GM23338 (cell line): Measurements from ENCODE around the gene HEBP1. TPM values are rescaled to one million over a fixed set of nuclear protein-coding genes. Genes with fewer than 3 reads are reported as not detected.

Experiments used
- ATAC-seq: fragments of 200-7000 bp; cut with Tn5 transposase; 3 replicates; pipeline ENCODE4 v1.9.1; 2020
- DNase-seq: peaks from one replicate; pipeline ENCODE4 v3.0.0-alpha.2; 2015; ENCODE audit warnings: low spot score
- H2AFZ ChIP-seq: fragments of 200-600 bp; sonication (generic); 2 replicates; pipeline ENCODE4 v1.8.0; 2016; ENCODE audit warnings: antibody characterized with exemption, mild to moderate bottlenecking, moderate library complexity
- H3F3A ChIP-seq: fragments of 200-600 bp; sonication (generic); replicated peaks from 2 replicates; pipeline ENCODE4 v1.8.0; 2017; ENCODE audit warnings: antibody characterized with exemption, mixed run types, low read depth
- H3K27ac ChIP-seq: fragments of 200-600 bp; sonication (generic); 2 replicates; pipeline ENCODE4 v1.6.1; 2016; ENCODE audit warnings: low read depth
- H3K27me3 ChIP-seq: fragments of 200-600 bp; sonication (generic); 2 replicates; pipeline ENCODE4 v1.8.0; 2016; ENCODE audit warnings: mild to moderate bottlenecking, mixed run types, moderate library complexity; ENCODE audit not compliant: insufficient read depth
- H3K36me3 ChIP-seq: fragments of 200-600 bp; sonication (generic); 2 replicates; pipeline ENCODE4 v1.8.0; 2016; ENCODE audit warnings: mild to moderate bottlenecking; ENCODE audit not compliant: insufficient read depth
- H3K4me1 ChIP-seq: fragments of 200-600 bp; sonication (generic); 2 replicates; pipeline ENCODE4 v1.8.0; 2016; ENCODE audit warnings: mild to moderate bottlenecking, moderate library complexity; ENCODE audit not compliant: insufficient read depth
- H3K4me2 ChIP-seq: fragments of 200-600 bp; sonication (generic); 2 replicates; pipeline ENCODE4 v1.7.1; 2017; ENCODE audit warnings: mixed run types
- H3K4me3 ChIP-seq: fragments of 200-600 bp; sonication (generic); 2 replicates; pipeline ENCODE4 v1.6.1; 2016; ENCODE audit warnings: mixed run types
- H3K79me2 ChIP-seq: fragments of 200-600 bp; sonication (generic); replicated peaks from 2 replicates; pipeline ENCODE4 v1.8.0; 2017; ENCODE audit warnings: mild to moderate bottlenecking; ENCODE audit not compliant: insufficient read depth
- H3K9me2 ChIP-seq: fragments of 200-600 bp; sonication (generic); 2 replicates; pipeline ENCODE4 v1.8.0; 2017; ENCODE audit not compliant: insufficient read depth
- H4K20me1 ChIP-seq: fragments of 200-600 bp; sonication (generic); replicated peaks from 2 replicates; pipeline ENCODE4 v1.8.0; 2017; ENCODE audit warnings: mild to moderate bottlenecking; ENCODE audit not compliant: insufficient read depth
- H3K27ac Mint-ChIP-seq: 2 replicates; pipeline ENCODE4 v1.8.0; 2020; ENCODE audit warnings: inconsistent platforms, mild to moderate bottlenecking, moderate library complexity, mixed read lengths
- H3K27me3 Mint-ChIP-seq: 3 replicates; pipeline ENCODE4 v1.8.0; 2022; ENCODE audit warnings: low read depth, mild to moderate bottlenecking, moderate library complexity, mixed read lengths, inconsistent platforms; ENCODE audit not compliant: insufficient read depth, poor library complexity
- H3K36me3 Mint-ChIP-seq: 3 replicates; pipeline ENCODE4 v1.8.0; 2021; ENCODE audit warnings: low read depth, mild to moderate bottlenecking, inconsistent platforms, moderate library complexity, mixed read lengths
- H3K4me1 Mint-ChIP-seq: 3 replicates; pipeline ENCODE4 v1.8.0; 2020; ENCODE audit warnings: mild to moderate bottlenecking, inconsistent platforms, mixed read lengths
- H3K4me3 Mint-ChIP-seq: 3 replicates; pipeline ENCODE4 v1.8.0; 2021; ENCODE audit warnings: moderate library complexity, mild to moderate bottlenecking, inconsistent platforms, mixed read lengths
- H3K9me3 Mint-ChIP-seq: 3 replicates; pipeline ENCODE4 v1.8.0; 2020; ENCODE audit warnings: moderate library complexity, mild to moderate bottlenecking, inconsistent platforms, mixed read lengths
- CREB1 ChIP-seq: fragments of 250-450 bp; sonication (Bioruptor Pico); IDR thresholded peaks from 2 replicates; pipeline ENCODE4 v1.5.0; 2020; ENCODE audit warnings: low read depth, mild to moderate bottlenecking, moderate library complexity
- EZH2 ChIP-seq: fragments of 200-600 bp; sonication (generic); IDR thresholded peaks from one replicate; pipeline ENCODE4 v1.8.0; 2017; ENCODE audit warnings: antibody characterized with exemption, mild to moderate bottlenecking, low read depth; ENCODE audit not compliant: unreplicated experiment
- EZH2phosphoT487 ChIP-seq: fragments of 200-600 bp; sonication (generic); IDR thresholded peaks from one replicate; pipeline ENCODE4 v1.8.1; 2018; ENCODE audit warnings: antibody characterized with exemption; ENCODE audit not compliant: unreplicated experiment
- JUNB ChIP-seq: IDR thresholded peaks from one replicate; pipeline ENCODE4 v1.6.1; 2016; ENCODE audit warnings: antibody characterized with exemption; ENCODE audit not compliant: unreplicated experiment
- NANOG ChIP-seq: IDR thresholded peaks from 2 replicates; pipeline ENCODE4 v1.6.1; 2016; ENCODE audit warnings: antibody characterized with exemption, borderline replicate concordance
- POLR2AphosphoS5 ChIP-seq: IDR thresholded peaks from 2 replicates; pipeline ENCODE4 v1.6.1; 2016; ENCODE audit warnings: antibody characterized with exemption, low read depth
- REST ChIP-seq: IDR thresholded peaks from one replicate; pipeline ENCODE4 v1.6.1; 2018; ENCODE audit warnings: antibody characterized with exemption; ENCODE audit not compliant: unreplicated experiment
- STAT1 ChIP-seq: IDR thresholded peaks from one replicate; pipeline ENCODE4 v1.6.1; 2016; ENCODE audit warnings: antibody characterized with exemption; ENCODE audit not compliant: unreplicated experiment
- ZNF114 ChIP-seq: fragments of 250-450 bp; sonication (Bioruptor Pico); IDR thresholded peaks from 2 replicates; pipeline ENCODE4 v1.5.0; 2020; ENCODE audit warnings: mild to moderate bottlenecking, moderate library complexity
- ZNF331 ChIP-seq: fragments of 250-450 bp; sonication (Bioruptor Pico); IDR thresholded peaks from 2 replicates; pipeline ENCODE4 v1.5.0; 2020; ENCODE audit warnings: low read depth, mild to moderate bottlenecking, moderate library complexity
- polyA plus RNA-seq: library from polyadenylated mRNA; unstranded; fragments of >200 nt; fragmentation: Nextera tagmentation; extraction: Ambion mirVana; gene quantifications from 2 replicates; pipeline ENCODE4 v1.2.1, GENCODE V29; 2016
- total RNA-seq: library from RNA; depleted of rRNA; stranded (reverse); fragments of >200 nt; shearing (Covaris generic); gene quantifications from 2 replicates; pipeline ENCODE4 v1.2.3, GENCODE V29; 2014
- TF ChIP-seq, protein P1 (sequence below), 2 experiments: fragments of 200-600 bp in 1 of 2; sonication (generic) in 1 of 2; conservative IDR thresholded peaks; 2 replicates each; pipeline versions ENCODE4 v1.5.1 to v1.6.1; 2016 to 2017; ENCODE audit warnings: antibody characterized with exemption in 2 of 2, low read depth in 2 of 2, mild to moderate bottlenecking in 2 of 2, moderate library complexity in 1 of 2
- TF ChIP-seq, protein P2 (sequence below): fragments of 250-450 bp; sonication (Bioruptor Pico); IDR thresholded peaks from 2 replicates; pipeline ENCODE4 v1.5.0; 2020; ENCODE audit warnings: mild to moderate bottlenecking, moderate library complexity
- TF ChIP-seq, protein P3 (sequence below): IDR thresholded peaks from 2 replicates; pipeline ENCODE4 v1.6.1; 2016; ENCODE audit warnings: antibody characterized with exemption

The HEBP1 gene
- total and polyA plus RNA-seq, 2 experiments from 2014 or later: 25.2 to 45.1 TPM

DNA sequence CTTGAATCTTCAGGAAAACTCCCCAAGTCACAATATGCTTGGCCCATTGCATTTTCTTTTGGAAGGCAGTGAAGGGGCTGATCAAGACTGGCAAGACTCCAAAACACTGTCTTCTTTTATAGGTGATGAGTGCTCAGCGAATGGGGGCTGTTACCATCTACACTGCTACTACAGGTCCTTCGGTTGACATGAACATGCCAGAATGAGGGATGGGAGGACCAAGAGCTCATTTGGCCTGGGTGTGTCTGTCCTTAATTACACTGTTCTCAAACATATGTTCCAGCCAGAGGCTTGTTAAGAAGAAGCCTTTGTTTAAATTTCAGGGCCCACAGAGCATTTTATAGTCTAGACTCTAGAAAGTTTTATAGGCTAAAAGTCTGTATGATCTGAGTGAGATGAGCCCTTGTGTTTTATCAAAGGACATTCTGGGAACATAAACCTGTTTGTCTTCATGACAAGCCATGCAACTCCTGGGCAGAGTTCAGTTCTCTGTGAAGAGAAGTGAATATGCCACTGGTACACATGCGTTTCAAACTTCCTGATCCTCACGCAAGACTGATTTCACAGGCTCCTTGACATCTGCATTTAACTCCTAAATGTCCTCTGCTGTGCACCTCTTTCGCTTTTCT lies 39.4 kb upstream of the HEBP1 start:
- ATAC-seq: no peak
- no peaks in the 10 kb centered on the region for H3K79me2 ChIP-seq
- Mint-ChIP-seq H3K4me1 (peaks cover 28% of the 10 kb centered on the region), H3K4me3 (no peak overlapping the region), H3K36me3 (no peaks in the 10 kb centered on the region), H3K27ac (no peak overlapping the region), H3K9me3 (no peaks in the 10 kb centered on the region), H3K27me3 (peaks cover 4% of the 10 kb centered on the region)
- H3K36me3 ChIP-seq: no peaks in the 10 kb centered on the region
- DNase-seq: no peak
- no peak overlapping the region for H3K4me2 ChIP-seq
- H3K27ac ChIP-seq: no peak overlapping the region
- no peaks in the 10 kb centered on the region for H3K9me2 ChIP-seq
- H3K4me1 ChIP-seq: peaks cover 6% of the 10 kb centered on the region
- no peaks in the 10 kb centered on the region for H3F3A ChIP-seq
- no peak for TF ChIP-seq ZNF114
- TF ChIP-seq REST: no peak
- no peak for TF ChIP-seq NANOG
- no peak for TF ChIP-seq EZH2
- TF ChIP-seq, protein P1, sequence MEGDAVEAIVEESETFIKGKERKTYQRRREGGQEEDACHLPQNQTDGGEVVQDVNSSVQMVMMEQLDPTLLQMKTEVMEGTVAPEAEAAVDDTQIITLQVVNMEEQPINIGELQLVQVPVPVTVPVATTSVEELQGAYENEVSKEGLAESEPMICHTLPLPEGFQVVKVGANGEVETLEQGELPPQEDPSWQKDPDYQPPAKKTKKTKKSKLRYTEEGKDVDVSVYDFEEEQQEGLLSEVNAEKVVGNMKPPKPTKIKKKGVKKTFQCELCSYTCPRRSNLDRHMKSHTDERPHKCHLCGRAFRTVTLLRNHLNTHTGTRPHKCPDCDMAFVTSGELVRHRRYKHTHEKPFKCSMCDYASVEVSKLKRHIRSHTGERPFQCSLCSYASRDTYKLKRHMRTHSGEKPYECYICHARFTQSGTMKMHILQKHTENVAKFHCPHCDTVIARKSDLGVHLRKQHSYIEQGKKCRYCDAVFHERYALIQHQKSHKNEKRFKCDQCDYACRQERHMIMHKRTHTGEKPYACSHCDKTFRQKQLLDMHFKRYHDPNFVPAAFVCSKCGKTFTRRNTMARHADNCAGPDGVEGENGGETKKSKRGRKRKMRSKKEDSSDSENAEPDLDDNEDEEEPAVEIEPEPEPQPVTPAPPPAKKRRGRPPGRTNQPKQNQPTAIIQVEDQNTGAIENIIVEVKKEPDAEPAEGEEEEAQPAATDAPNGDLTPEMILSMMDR (conservative IDR thresholded peaks at IDR 0.05; ENCODE audit: low read depth in 2 of 2): no peak
- no peak for TF ChIP-seq CREB1
- no peak for TF ChIP-seq ZNF331 (CRISPR knock-in tag)
- TF ChIP-seq EZH2phosphoT487: no peak
- TF ChIP-seq, protein P2, sequence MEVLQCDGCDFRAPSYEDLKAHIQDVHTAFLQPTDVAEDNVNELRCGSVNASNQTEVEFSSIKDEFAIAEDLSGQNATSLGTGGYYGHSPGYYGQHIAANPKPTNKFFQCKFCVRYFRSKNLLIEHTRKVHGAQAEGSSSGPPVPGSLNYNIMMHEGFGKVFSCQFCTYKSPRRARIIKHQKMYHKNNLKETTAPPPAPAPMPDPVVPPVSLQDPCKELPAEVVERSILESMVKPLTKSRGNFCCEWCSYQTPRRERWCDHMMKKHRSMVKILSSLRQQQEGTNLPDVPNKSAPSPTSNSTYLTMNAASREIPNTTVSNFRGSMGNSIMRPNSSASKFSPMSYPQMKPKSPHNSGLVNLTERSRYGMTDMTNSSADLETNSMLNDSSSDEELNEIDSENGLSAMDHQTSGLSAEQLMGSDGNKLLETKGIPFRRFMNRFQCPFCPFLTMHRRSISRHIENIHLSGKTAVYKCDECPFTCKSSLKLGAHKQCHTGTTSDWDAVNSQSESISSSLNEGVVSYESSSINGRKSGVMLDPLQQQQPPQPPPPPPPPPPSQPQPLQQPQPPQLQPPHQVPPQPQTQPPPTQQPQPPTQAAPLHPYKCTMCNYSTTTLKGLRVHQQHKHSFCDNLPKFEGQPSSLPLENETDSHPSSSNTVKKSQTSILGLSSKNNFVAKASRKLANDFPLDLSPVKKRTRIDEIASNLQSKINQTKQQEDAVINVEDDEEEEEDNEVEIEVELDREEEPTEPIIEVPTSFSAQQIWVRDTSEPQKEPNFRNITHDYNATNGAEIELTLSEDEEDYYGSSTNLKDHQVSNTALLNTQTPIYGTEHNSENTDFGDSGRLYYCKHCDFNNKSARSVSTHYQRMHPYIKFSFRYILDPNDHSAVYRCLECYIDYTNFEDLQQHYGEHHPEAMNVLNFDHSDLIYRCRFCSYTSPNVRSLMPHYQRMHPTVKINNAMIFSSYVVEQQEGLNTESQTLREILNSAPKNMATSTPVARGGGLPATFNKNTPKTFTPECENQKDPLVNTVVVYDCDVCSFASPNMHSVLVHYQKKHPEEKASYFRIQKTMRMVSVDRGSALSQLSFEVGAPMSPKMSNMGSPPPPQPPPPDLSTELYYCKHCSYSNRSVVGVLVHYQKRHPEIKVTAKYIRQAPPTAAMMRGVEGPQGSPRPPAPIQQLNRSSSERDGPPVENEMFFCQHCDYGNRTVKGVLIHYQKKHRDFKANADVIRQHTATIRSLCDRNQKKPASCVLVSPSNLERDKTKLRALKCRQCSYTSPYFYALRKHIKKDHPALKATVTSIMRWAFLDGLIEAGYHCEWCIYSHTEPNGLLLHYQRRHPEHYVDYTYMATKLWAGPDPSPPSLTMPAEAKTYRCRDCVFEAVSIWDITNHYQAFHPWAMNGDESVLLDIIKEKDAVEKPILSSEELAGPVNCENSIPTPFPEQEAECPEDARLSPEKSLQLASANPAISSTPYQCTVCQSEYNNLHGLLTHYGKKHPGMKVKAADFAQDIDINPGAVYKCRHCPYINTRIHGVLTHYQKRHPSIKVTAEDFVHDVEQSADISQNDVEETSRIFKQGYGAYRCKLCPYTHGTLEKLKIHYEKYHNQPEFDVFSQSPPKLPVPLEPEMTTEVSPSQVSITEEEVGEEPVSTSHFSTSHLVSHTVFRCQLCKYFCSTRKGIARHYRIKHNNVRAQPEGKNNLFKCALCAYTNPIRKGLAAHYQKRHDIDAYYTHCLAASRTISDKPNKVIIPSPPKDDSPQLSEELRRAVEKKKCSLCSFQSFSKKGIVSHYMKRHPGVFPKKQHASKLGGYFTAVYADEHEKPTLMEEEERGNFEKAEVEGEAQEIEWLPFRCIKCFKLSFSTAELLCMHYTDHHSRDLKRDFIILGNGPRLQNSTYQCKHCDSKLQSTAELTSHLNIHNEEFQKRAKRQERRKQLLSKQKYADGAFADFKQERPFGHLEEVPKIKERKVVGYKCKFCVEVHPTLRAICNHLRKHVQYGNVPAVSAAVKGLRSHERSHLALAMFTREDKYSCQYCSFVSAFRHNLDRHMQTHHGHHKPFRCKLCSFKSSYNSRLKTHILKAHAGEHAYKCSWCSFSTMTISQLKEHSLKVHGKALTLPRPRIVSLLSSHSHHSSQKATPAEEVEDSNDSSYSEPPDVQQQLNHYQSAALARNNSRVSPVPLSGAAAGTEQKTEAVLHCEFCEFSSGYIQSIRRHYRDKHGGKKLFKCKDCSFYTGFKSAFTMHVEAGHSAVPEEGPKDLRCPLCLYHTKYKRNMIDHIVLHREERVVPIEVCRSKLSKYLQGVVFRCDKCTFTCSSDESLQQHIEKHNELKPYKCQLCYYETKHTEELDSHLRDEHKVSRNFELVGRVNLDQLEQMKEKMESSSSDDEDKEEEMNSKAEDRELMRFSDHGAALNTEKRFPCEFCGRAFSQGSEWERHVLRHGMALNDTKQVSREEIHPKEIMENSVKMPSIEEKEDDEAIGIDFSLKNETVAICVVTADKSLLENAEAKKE (CRISPR knock-in tag): no peak
- TF ChIP-seq, protein P3, sequence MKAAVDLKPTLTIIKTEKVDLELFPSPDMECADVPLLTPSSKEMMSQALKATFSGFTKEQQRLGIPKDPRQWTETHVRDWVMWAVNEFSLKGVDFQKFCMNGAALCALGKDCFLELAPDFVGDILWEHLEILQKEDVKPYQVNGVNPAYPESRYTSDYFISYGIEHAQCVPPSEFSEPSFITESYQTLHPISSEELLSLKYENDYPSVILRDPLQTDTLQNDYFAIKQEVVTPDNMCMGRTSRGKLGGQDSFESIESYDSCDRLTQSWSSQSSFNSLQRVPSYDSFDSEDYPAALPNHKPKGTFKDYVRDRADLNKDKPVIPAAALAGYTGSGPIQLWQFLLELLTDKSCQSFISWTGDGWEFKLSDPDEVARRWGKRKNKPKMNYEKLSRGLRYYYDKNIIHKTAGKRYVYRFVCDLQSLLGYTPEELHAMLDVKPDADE: no peak
- no peak for TF ChIP-seq JUNB
- no peak for TF ChIP-seq STAT1
- TF ChIP-seq POLR2AphosphoS5: no peak
- no peaks in the 10 kb centered on the region for H4K20me1 ChIP-seq
- peak overlapping the region; percentile 59; the same call in 1 of the 2 replicates for H2AFZ ChIP-seq
- H3K4me3 ChIP-seq: no peak overlapping the region
- peaks cover 11% of the 10 kb centered on the region for H3K27me3 ChIP-seq
